Prostate gland (tissue), 2 donors: Measurements from ENCODE around the gene SAMD10.

Experiments
- CTCF ChIP-seq, 4 experiments: fragments of 200-600 bp in 2 of 4; fragments of 450-650 bp in 2 of 4; sonication (generic) in 2 of 4; IDR thresholded peaks; 1 replicate in 3 of 4; 2 replicates in 1 of 4; pipeline ENCODE4 v1.5.1; 2016 to 2019; ENCODE audit warnings: antibody characterized with exemption in 4 of 4, mild to moderate bottlenecking in 2 of 4, moderate library complexity in 2 of 4
- POLR2A ChIP-seq: fragments of 450-650 bp; IDR thresholded peaks from one replicate; pipeline ENCODE4 v1.6.1; 2016; ENCODE audit warnings: antibody characterized with exemption, mild to moderate bottlenecking
- POLR2AphosphoS5 ChIP-seq: sonication (generic); formaldehyde crosslinking; IDR thresholded peaks from one replicate; pipeline ENCODE4 v1.6.1; 2017; ENCODE audit warnings: antibody characterized with exemption

GRCh38 chr20:63953764-63954429, 25.5 kb downstream of the SAMD10 start:
- TF ChIP-seq CTCF (IDR thresholded peaks at IDR 0.05) (no peak), POLR2A (no peak), POLR2AphosphoS5 (no peak)
